HepG2 (cell line): ENCODE data around the gene DHX8. TPM values are rescaled to one million over a fixed set of nuclear protein-coding genes. Genes with fewer than 3 reads are reported as not detected.

ENCODE experiments used
- ARID4A ChIP-seq: sonication (generic); formaldehyde crosslinking; IDR thresholded peaks from 2 replicates; pipeline ENCODE4 v1.5.0; 2020; ENCODE audit warnings: mild to moderate bottlenecking, missing genetic modification reagents, borderline replicate concordance
- CREM ChIP-seq, 2 experiments: sonication (generic) in 1 of 2; formaldehyde crosslinking in 1 of 2; IDR thresholded peaks; 2 replicates each; pipeline versions ENCODE4 v1.4.0 to v1.6.1; 2016 to 2020; ENCODE audit warnings: antibody characterized with exemption in 1 of 2, mild to moderate bottlenecking in 1 of 2, missing genetic modification reagents in 1 of 2
- ELF3 ChIP-seq: IDR thresholded peaks from 2 replicates; pipeline ENCODE4 v1.6.1; 2016; ENCODE audit warnings: missing genetic modification reagents, missing compliant biosample characterization
- EP300 ChIP-seq, 3 experiments: sonication (generic) in 1 of 3; formaldehyde crosslinking in 1 of 3; IDR thresholded peaks; 2 replicates each; pipeline versions ENCODE4 v1.5.1 to v1.6.1; 2011 to 2020; ENCODE audit warnings: low read depth in 2 of 3, low read length in 2 of 3, borderline replicate concordance in 1 of 3, improper control_type of control experiment in 1 of 3, mild to moderate bottlenecking in 1 of 3, missing genetic modification reagents in 1 of 3, moderate library complexity in 1 of 3
- NR2F6 ChIP-seq, 2 experiments: IDR thresholded peaks; 2 replicates each; pipeline ENCODE4 v1.6.1; 2016; ENCODE audit warnings: antibody characterized with exemption in 1 of 2, mild to moderate bottlenecking in 1 of 2
- NR3C1 ChIP-seq: sonication (generic); formaldehyde crosslinking; IDR thresholded peaks from 2 replicates; pipeline ENCODE4 v1.4.0; 2020; ENCODE audit warnings: missing genetic modification reagents
- RFXANK ChIP-seq: IDR thresholded peaks from 2 replicates; pipeline ENCODE4 v1.6.1; 2016
- SOX13 ChIP-seq, 3 experiments: fragments of 450-650 bp in 1 of 3; sonication (generic) in 1 of 3; formaldehyde crosslinking in 1 of 3; IDR thresholded peaks in 2 of 3; conservative IDR thresholded peaks in 1 of 3; 2 replicates each; pipeline versions ENCODE4 v1.5.0 to v1.6.1; 2016 to 2020; ENCODE audit warnings: antibody characterized with exemption in 1 of 3, mild to moderate bottlenecking in 1 of 3, missing compliant biosample characterization in 1 of 3, missing genetic modification reagents in 1 of 3, moderate library complexity in 1 of 3
- ZMYM4 ChIP-seq: sonication (generic); formaldehyde crosslinking; IDR thresholded peaks from 2 replicates; pipeline ENCODE4 v1.8.1; 2023; ENCODE audit warnings: mild to moderate bottlenecking, missing genetic modification reagents
- ZNF232 ChIP-seq: sonication (generic); formaldehyde crosslinking; IDR thresholded peaks from 2 replicates; pipeline ENCODE4 v1.4.0; 2020; ENCODE audit warnings: missing genetic modification reagents, borderline replicate concordance
- ZNF263 ChIP-seq: sonication (generic); formaldehyde crosslinking; IDR thresholded peaks from 2 replicates; pipeline ENCODE4 v1.4.0; 2020; ENCODE audit warnings: missing genetic modification reagents
- ZNF33A ChIP-seq: sonication (generic); formaldehyde crosslinking; IDR thresholded peaks from 2 replicates; pipeline ENCODE4 v1.5.1; 2020; ENCODE audit warnings: missing genetic modification reagents, mild to moderate bottlenecking, moderate library complexity, borderline replicate concordance
- ZNF350 ChIP-seq: sonication (generic); formaldehyde crosslinking; IDR thresholded peaks from 2 replicates; pipeline ENCODE4 v1.4.0; 2020; ENCODE audit warnings: mild to moderate bottlenecking, low read depth, missing genetic modification reagents, borderline replicate concordance
- ZNF766 ChIP-seq: sonication (generic); formaldehyde crosslinking; IDR thresholded peaks from 2 replicates; pipeline ENCODE4 v1.5.0; 2020; ENCODE audit warnings: missing genetic modification reagents, borderline replicate concordance
- polyA plus RNA-seq, 8 experiments: library from polyadenylated mRNA; depleted of rRNA in 3 of 8; stranded (reverse) in 7 of 8; unstranded in 1 of 8; fragments of >200 nt; fragmentation: Illumina TruSeq in 4 of 8; extraction: Trizol in 4 of 8; gene quantifications; 2 replicates each; pipeline versions ENCODE4 v1.2.1 to v1.2.3, GENCODE V29; 2011 to 2016; ENCODE audit warnings: low read depth in 4 of 8, missing spikeins in 1 of 8, mixed read lengths in 1 of 8; ENCODE audit not compliant: insufficient read depth in 1 of 8
- total RNA-seq, 5 experiments: library from RNA; depleted of rRNA; stranded (reverse); fragments of >200 nt; fragmentation: Illumina TruSeq; extraction: Trizol; gene quantifications; 2 replicates each; pipeline ENCODE4 v1.2.3, GENCODE V29; 2016; ENCODE audit warnings: low read depth in 1 of 5
- TF ChIP-seq, protein P1 (sequence below): IDR thresholded peaks from 2 replicates; pipeline ENCODE4 v1.6.1; 2012; ENCODE audit warnings: low read depth, low read length, improper control_type of control experiment
- TF ChIP-seq, protein P2 (sequence below): sonication (generic); formaldehyde crosslinking; IDR thresholded peaks from 2 replicates; pipeline ENCODE4 v1.4.0; 2020; ENCODE audit warnings: missing genetic modification reagents, mild to moderate bottlenecking, borderline replicate concordance

Gene DHX8
- total and polyA plus RNA-seq, 2 of the 13 experiments (the other 11 are each of a cell fraction or from before 2014, with no cell fraction given), result 24.8 to 48.9 TPM

GRCh38 chr17:43552229-43552837 is 68.6 kb downstream of the DHX8 start (continued):
- TF ChIP-seq NR2F6 (IDR thresholded peaks at IDR 0.05), result no peak
- peak; percentile 58; the same call in 1 of the 2 replicates for TF ChIP-seq NR2F6 (CRISPR knock-in tag; IDR thresholded peaks at IDR 0.05)
- TF ChIP-seq ZMYM4, result 0 out of 2 replicates have a peak, but pooled peaks have one; percentile 46
- TF ChIP-seq ZNF232, result peak; percentile 46; the same call in 1 of the 2 replicates
- peak; percentile 52; the same call in 1 of the 2 replicates for TF ChIP-seq ZNF33A
- TF ChIP-seq ZNF350 (CRISPR knock-in tag), result no peak
- TF ChIP-seq, protein P1, sequence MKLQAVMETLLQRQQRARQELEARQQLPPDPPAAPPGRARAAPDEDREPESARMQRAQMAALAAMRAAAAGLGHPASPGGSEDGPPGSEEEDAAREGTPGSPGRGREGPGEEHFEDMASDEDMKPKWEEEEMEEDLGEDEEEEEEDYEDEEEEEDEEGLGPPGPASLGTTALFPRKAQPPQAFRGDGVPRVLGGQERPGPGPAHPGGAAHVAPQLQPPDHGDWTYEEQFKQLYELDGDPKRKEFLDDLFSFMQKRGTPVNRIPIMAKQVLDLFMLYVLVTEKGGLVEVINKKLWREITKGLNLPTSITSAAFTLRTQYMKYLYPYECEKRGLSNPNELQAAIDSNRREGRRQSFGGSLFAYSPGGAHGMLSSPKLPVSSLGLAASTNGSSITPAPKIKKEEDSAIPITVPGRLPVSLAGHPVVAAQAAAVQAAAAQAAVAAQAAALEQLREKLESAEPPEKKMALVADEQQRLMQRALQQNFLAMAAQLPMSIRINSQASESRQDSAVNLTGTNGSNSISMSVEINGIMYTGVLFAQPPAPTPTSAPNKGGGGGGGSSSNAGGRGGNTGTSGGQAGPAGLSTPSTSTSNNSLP, result 0 out of 2 replicates have a peak, but pooled peaks have one; percentile 35
- TF ChIP-seq NR3C1 (CRISPR knock-in tag), result no peak
- peak in 1 of 2 experiments; percentile 69; a peak in 2 of 4 replicates for TF ChIP-seq EP300 (IDR thresholded peaks at IDR 0.05; ENCODE audit: low read depth in 2 of 2, low read length in 2 of 2)
- TF ChIP-seq EP300 (CRISPR knock-in tag; IDR thresholded peaks at IDR 0.05; ENCODE audit: borderline replicate concordance), result 0 out of 2 replicates have a peak, but pooled peaks have one; percentile 24
- peak; percentile 39; the same call in 1 of the 2 replicates for TF ChIP-seq CREM (IDR thresholded peaks at IDR 0.05)
- TF ChIP-seq CREM (CRISPR knock-in tag; IDR thresholded peaks at IDR 0.05), result no peak
- 0 out of 2 replicates have a peak, but pooled peaks have one; percentile 22 for TF ChIP-seq ELF3
- peak; percentile 62; the same call in 1 of the 2 replicates for TF ChIP-seq RFXANK (CRISPR knock-in tag)
- TF ChIP-seq ZNF766, result peak; percentile 77; the same call in 1 of the 2 replicates
- peak; percentile 35; the same call in 1 of the 2 replicates for TF ChIP-seq ZNF263 (CRISPR knock-in tag)
- no peak for TF ChIP-seq SOX13 (IDR thresholded peaks at IDR 0.05)
- peak in 1 of 2 experiments; percentile 78; a peak in 2 of 4 replicates for TF ChIP-seq SOX13 (CRISPR knock-in tag; conservative IDR thresholded peaks at IDR 0.05 in 1 of 2, IDR thresholded peaks at IDR 0.05 in 1 of 2)
- TF ChIP-seq ARID4A, result peak; percentile 38; the same call in 1 of the 2 replicates
- TF ChIP-seq, protein P2, sequence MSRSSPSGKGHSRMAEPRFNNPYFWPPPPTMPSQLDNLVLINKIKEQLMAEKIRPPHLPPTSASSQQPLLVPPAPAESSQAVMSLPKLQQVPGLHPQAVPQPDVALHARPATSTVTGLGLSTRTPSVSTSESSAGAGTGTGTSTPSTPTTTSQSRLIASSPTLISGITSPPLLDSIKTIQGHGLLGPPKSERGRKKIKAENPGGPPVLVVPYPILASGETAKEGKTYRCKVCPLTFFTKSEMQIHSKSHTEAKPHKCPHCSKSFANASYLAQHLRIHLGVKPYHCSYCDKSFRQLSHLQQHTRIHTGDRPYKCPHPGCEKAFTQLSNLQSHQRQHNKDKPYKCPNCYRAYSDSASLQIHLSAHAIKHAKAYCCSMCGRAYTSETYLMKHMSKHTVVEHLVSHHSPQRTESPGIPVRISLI (CRISPR knock-in tag), result 0 out of 2 replicates have a peak, but pooled peaks have one; percentile 28
